Right hindlimb (tissue), 1 donor: ENCODE measurements around the gene AADACL4.
"Not testable (repeated sequence)": the region's sequence is repeated elsewhere in the genome, so short reads cannot be mapped to it uniquely, and the experiment has no call there.

Experiments
- DNase-seq: peaks from one replicate; pipeline ENCODE4 v3.0.0-alpha.2; 2018

Gene AADACL4

GRCh38 chr1:12712929-12713328 is 69.0 kb downstream of the AADACL4 start:
- no peak for DNase-seq

GRCh38 chr1:12713651-12714050 is 69.8 kb downstream of the AADACL4 start:
- not testable (repeated sequence) for DNase-seq

- no peak for DNase-seq
Observed at GRCh38 chr1:12714710-12715475, 71.0 kb downstream of the AADACL4 start.

GRCh38 chr1:12715896-12716437 is 72.1 kb downstream of the AADACL4 start, which contains the start of gene AADACL3:
Gene AADACL3, plus strand, starts transcription at chr1:12716110. Its CDS starts 67 bp downstream, at chr1:12716177.
- no peak for DNase-seq
